B cell (primary cell): ENCODE measurements around the gene TMEM30B. TPM values are rescaled to one million over a fixed set of nuclear protein-coding genes. Genes with fewer than 3 reads are reported as not detected.

ENCODE experiments used
- ATAC-seq: fragments of 200-7000 bp; cut with Tn5 transposase; one replicate; pipeline ENCODE4 v1.10.0; 2021; ENCODE audit warnings: low read depth, mild to moderate bottlenecking, moderate number of reproducible peaks, moderate library complexity
- CTCF ChIA-PET: fragments of 350-600 bp; sonication (Branson Sonifier 250); formaldehyde crosslinking; loops from one replicate; lab custom pipeline; 2021; ENCODE audit warnings: antibody characterized with exemption, inconsistent platforms; lab: Charles Lee
- POLR2A ChIA-PET: fragments of 350-600 bp; sonication (Branson Sonifier 250); formaldehyde crosslinking; loops from one replicate; lab custom pipeline; 2021; ENCODE audit warnings: antibody characterized with exemption; lab: Charles Lee
- DNase-seq: peaks from one replicate; pipeline ENCODE4 v3.0.0; 2013
- H2AFZ ChIP-seq: 2 replicates; pipeline ENCODE4 v1.6.1; 2012; ENCODE audit warnings: mild to moderate bottlenecking, low read depth, low read length; ENCODE audit not compliant: insufficient read depth, poor library complexity, severe bottlenecking
- H3K27ac ChIP-seq, 2 donors: 1 replicate in 1 of 2; 2 replicates in 1 of 2; pipeline ENCODE4 v1.5.1; 2012 to 2013; ENCODE audit warnings: low read length in 2 of 2, mild to moderate bottlenecking in 2 of 2, moderate library complexity in 1 of 2
- H3K27me3 ChIP-seq, 4 experiments: fragments of 200-600 bp in 1 of 4; sonication (generic) in 1 of 4; replicated peaks in 1 of 4; 1 replicate in 2 of 4; 2 replicates in 2 of 4; pipeline versions ENCODE4 v1.6.1 to v1.7.0; 2013 to 2016; ENCODE audit warnings: low read length in 3 of 4, mild to moderate bottlenecking in 2 of 4, mixed read lengths in 1 of 4, moderate library complexity in 1 of 4; ENCODE audit not compliant: insufficient read depth in 4 of 4, control insufficient read depth in 3 of 4; ENCODE audit errors: control extremely low read depth in 1 of 4
- H3K36me3 ChIP-seq, 2 experiments: replicated peaks in 1 of 2; 1 replicate in 1 of 2; 2 replicates in 1 of 2; pipeline versions ENCODE4 v1.6.1 to v1.7.1; 2013; ENCODE audit warnings: low read length in 1 of 2; ENCODE audit not compliant: insufficient read depth in 2 of 2, control insufficient read depth in 1 of 2; ENCODE audit errors: control extremely low read depth in 1 of 2, extremely low read depth in 1 of 2
- H3K4me1 ChIP-seq, 2 donors: fragments of 200-600 bp in 1 of 2; sonication (generic) in 1 of 2; 1 replicate in 1 of 2; 2 replicates in 1 of 2; pipeline versions ENCODE4 v1.5.1 to v1.6.1; 2013 to 2017; ENCODE audit warnings: low read length in 2 of 2; ENCODE audit not compliant: control insufficient read depth in 2 of 2, insufficient read depth in 2 of 2
- H3K4me2 ChIP-seq: replicated peaks from 2 replicates; pipeline ENCODE3; 2012; ENCODE audit warnings: mild to moderate bottlenecking, low read depth, low read length; ENCODE audit not compliant: poor library complexity, severe bottlenecking
- H3K4me3 ChIP-seq, 5 experiments: fragments of 200-600 bp in 1 of 5; sonication (generic) in 1 of 5; 1 replicate in 3 of 5; 2 replicates in 2 of 5; pipeline versions ENCODE4 v1.5.1 to v1.7.0; 2011 to 2016; ENCODE audit warnings: low read length in 4 of 5, mild to moderate bottlenecking in 4 of 5, low read depth in 2 of 5, control low read depth in 1 of 5, moderate library complexity in 1 of 5; ENCODE audit not compliant: insufficient read depth in 1 of 5; ENCODE audit errors: control extremely low read depth in 1 of 5, extremely low read depth in 1 of 5
- H3K79me2 ChIP-seq: fragments of 200-600 bp; sonication (generic); one replicate; pipeline ENCODE4 v1.6.0; 2016; ENCODE audit warnings: low read length; ENCODE audit not compliant: control insufficient read depth, insufficient read depth
- H3K9ac ChIP-seq: fragments of 200-600 bp; sonication (generic); 2 replicates; pipeline ENCODE4 v1.6.1; 2017; ENCODE audit warnings: mild to moderate bottlenecking, low read length, moderate library complexity
- H3K9me3 ChIP-seq, 3 donors: one replicate each; pipeline versions ENCODE4 v1.6.1 to v1.7.1; 2013; ENCODE audit warnings: low read length in 2 of 3; ENCODE audit not compliant: control insufficient read depth in 2 of 3, insufficient read depth in 1 of 3; ENCODE audit errors: control extremely low read depth in 1 of 3
- H4K20me1 ChIP-seq: 2 replicates; pipeline ENCODE4 v1.6.0; 2012; ENCODE audit warnings: mild to moderate bottlenecking, low read length; ENCODE audit not compliant: insufficient read depth, control insufficient read depth, poor library complexity, severe bottlenecking
- H3K27ac Mint-ChIP-seq: one replicate; pipeline ENCODE4 v1.8.0; 2021; ENCODE audit warnings: mixed read lengths
- H3K27me3 Mint-ChIP-seq: one replicate; pipeline ENCODE4 v1.8.0; 2021; ENCODE audit warnings: mixed read lengths
- H3K4me1 Mint-ChIP-seq: one replicate; pipeline ENCODE4 v1.8.0; 2021; ENCODE audit warnings: mixed read lengths
- H3K4me3 Mint-ChIP-seq: one replicate; pipeline ENCODE4 v1.8.0; 2021; ENCODE audit warnings: mixed read lengths
- H3K9me3 Mint-ChIP-seq: one replicate; pipeline ENCODE4 v1.8.0; 2022; ENCODE audit warnings: mixed read lengths; ENCODE audit not compliant: insufficient read depth
- EZH2 ChIP-seq: IDR thresholded peaks from 2 replicates; pipeline ENCODE4 v1.6.1; 2012; ENCODE audit warnings: borderline replicate concordance, low read depth, mild to moderate bottlenecking, moderate library complexity, low read length; ENCODE audit not compliant: insufficient read depth, poor library complexity, severe bottlenecking
- WGBS: methylation state at CpG from one replicate; pipeline ENCODE4 v1.1.5; 2013; ENCODE audit warnings: missing lambda C conversion rate; ENCODE audit not compliant: insufficient coverage; 5-methylcytosine and 5-hydroxymethylcytosine counted together
- intact Hi-C: fragments of 100-400 bp; cut with micrococcal nuclease; formaldehyde crosslinking; loops from one replicate; pipeline ENCODE4 v1.10.0; 2022
- polyA plus RNA-seq: library from polyadenylated mRNA; depleted of rRNA; stranded (reverse); fragments of >200 nt; gene quantifications from 2 replicates; pipeline ENCODE4 v1.2.3, GENCODE V29; 2012
- total RNA-seq, 2 donors: library from RNA; stranded (reverse); fragments of 120-200 nt in 1 of 2; gene quantifications; 1 replicate in 1 of 2; 2 replicates in 1 of 2; pipeline versions ENCODE4 v1.2.3 to v1.2.4, GENCODE V29; 2013 to 2022
- TF ChIP-seq, protein P1 (sequence below): fragments of 200-600 bp; IDR thresholded peaks from one replicate; pipeline ENCODE4 v1.8.0; 2022; ENCODE audit warnings: antibody characterized with exemption, mild to moderate bottlenecking

Gene TMEM30B
- total and polyA plus RNA-seq, 2 donors (not counting 1 experiment from before 2014, with no cell fraction given): 0.19 to 0.20 TPM

DNA sequence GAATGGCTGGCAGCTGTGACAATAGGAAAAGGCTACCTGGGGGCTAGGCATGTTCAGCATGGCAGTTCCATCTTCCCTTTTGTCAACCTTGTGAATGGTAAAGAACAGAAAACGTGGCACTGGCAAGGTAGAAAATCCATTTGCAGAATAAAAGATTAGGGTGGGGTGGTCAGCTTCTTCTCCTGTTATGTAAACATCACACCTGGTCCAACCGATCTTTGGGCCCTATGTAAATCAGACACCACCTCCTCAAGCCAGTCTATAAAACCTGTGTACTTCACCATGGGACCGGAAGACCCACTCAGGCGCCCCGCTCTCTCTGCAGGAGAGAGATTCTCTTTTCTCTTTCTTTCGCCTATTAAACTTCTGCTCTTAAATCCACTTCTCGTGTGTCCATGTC lies 19.6 kb upstream of the TMEM30B start:
- POLR2A ChIA-PET: no interaction called here
- Mint-ChIP-seq H3K4me3 (no peak overlapping the region), H3K4me1 (no peaks in the 10 kb centered on the region), H3K27ac (no peak overlapping the region), H3K9me3 (peaks cover 3% of the 10 kb centered on the region), H3K27me3 (peaks cover 4% of the 10 kb centered on the region)
- no peak overlapping the region for H3K27ac ChIP-seq
- no peaks in the 10 kb centered on the region for H4K20me1 ChIP-seq
- H3K79me2 ChIP-seq: no peaks in the 10 kb centered on the region
- CTCF ChIA-PET: no interaction called here
- no peak overlapping the region for H3K4me2 ChIP-seq
- no peak overlapping the region for H3K4me3 ChIP-seq
- no peak for DNase-seq
- intact Hi-C loops: no loop called here
- 85% methylated on average over 5 of the region's 7 CpGs for WGBS
- H3K9me3 ChIP-seq: peaks cover 1 to 8% (median 6%) of the 10 kb centered on the region in 3 donors
- no peak overlapping the region for H3K9ac ChIP-seq
- TF ChIP-seq, protein P1, sequence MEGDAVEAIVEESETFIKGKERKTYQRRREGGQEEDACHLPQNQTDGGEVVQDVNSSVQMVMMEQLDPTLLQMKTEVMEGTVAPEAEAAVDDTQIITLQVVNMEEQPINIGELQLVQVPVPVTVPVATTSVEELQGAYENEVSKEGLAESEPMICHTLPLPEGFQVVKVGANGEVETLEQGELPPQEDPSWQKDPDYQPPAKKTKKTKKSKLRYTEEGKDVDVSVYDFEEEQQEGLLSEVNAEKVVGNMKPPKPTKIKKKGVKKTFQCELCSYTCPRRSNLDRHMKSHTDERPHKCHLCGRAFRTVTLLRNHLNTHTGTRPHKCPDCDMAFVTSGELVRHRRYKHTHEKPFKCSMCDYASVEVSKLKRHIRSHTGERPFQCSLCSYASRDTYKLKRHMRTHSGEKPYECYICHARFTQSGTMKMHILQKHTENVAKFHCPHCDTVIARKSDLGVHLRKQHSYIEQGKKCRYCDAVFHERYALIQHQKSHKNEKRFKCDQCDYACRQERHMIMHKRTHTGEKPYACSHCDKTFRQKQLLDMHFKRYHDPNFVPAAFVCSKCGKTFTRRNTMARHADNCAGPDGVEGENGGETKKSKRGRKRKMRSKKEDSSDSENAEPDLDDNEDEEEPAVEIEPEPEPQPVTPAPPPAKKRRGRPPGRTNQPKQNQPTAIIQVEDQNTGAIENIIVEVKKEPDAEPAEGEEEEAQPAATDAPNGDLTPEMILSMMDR: no peak
- no peak for TF ChIP-seq EZH2
- H2AFZ ChIP-seq: no peak overlapping the region
- H3K36me3 ChIP-seq: no peaks in the 10 kb centered on the region
- ATAC-seq: no peak
- H3K4me1 ChIP-seq: no peaks in the 10 kb centered on the region
- no peaks in the 10 kb centered on the region for H3K27me3 ChIP-seq

DNA sequence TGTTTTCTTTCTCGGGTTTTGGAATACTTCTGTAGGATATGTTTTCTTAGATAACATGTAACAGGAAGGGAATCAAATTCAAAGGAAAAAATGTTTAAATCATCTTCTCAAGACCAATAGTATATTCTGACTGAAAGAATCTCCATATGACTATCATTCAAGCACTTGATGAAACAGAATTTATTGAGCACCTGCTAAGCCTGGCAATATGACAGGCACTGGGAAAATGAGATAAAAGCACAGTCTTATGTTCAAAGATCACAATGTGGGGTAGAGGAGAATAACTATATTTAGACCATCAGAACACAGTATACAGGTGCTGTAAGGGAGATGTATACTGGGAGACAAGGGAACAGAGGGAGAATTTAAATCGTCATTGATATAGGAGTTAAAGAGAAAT lies 19.1 kb upstream of the TMEM30B start:
- Histone ChIP-seq H3K79me2 (no peaks in the 10 kb centered on the region), H3K27me3 (no peaks in the 10 kb centered on the region), H3K4me1 (no peaks in the 10 kb centered on the region), H3K27ac (no peak overlapping the region), H3K9me3 (peaks cover 0 to 8% (median 6%) of the 10 kb centered on the region in 3 donors), H2AFZ (no peak overlapping the region), H3K4me2 (no peak overlapping the region), H3K36me3 (no peaks in the 10 kb centered on the region), H4K20me1 (no peaks in the 10 kb centered on the region), H3K4me3 (no peak overlapping the region), H3K9ac (no peak overlapping the region)
- no peak for TF ChIP-seq EZH2
- TF ChIP-seq, protein P1: no peak
- Mint-ChIP-seq H3K4me1 (no peaks in the 10 kb centered on the region), H3K4me3 (no peak overlapping the region), H3K27me3 (peaks cover 4% of the 10 kb centered on the region), H3K27ac (no peak overlapping the region), H3K9me3 (no peaks in the 10 kb centered on the region)
- intact Hi-C loops: no loop called here
- WGBS: no CpG with 5 or more reads among the region's 2 CpGs
- CTCF ChIA-PET: no interaction called here
- no peak for ATAC-seq
- POLR2A ChIA-PET: no interaction called here
- DNase-seq: no peak
